HG02973 (cell line): ENCODE measurements around the gene SPTLC2.
"Not testable (repeated sequence)": the region's sequence is repeated elsewhere in the genome, so short reads cannot be mapped to it uniquely, and the experiment has no call there.

Experiments
- ATAC-seq: cut with Tn5 transposase; IDR thresholded peaks from one replicate; pipeline ENCODE4 v1.9.1; 2021; ENCODE audit warnings: moderate library complexity; ENCODE audit not compliant: unreplicated experiment

SPTLC2 gene

GRCh38 chr14:77554816-77555599, 61.4 kb downstream of the SPTLC2 start:
- peak; percentile 38 for ATAC-seq

GRCh38 chr14:77554207-77554606, 62.2 kb downstream of the SPTLC2 start:
- ATAC-seq: peak; percentile 51

- ATAC-seq: no peak
Observed at GRCh38 chr14:77549451-77549850, 67.0 kb downstream of the SPTLC2 start.

GRCh38 chr14:77547512-77548180, 68.8 kb downstream of the SPTLC2 start:
- ATAC-seq: no peak

GRCh38 chr14:77545171-77545570, 71.3 kb downstream of the SPTLC2 start:
- not testable (repeated sequence) for ATAC-seq

- ATAC-seq: no peak
Observed at GRCh38 chr14:77544571-77544970, 71.9 kb downstream of the SPTLC2 start.

- ATAC-seq: no peak
Observed at GRCh38 chr14:77543637-77544334, 72.7 kb downstream of the SPTLC2 start.

- ATAC-seq: no peak
Observed at GRCh38 chr14:77543240-77543551, 73.2 kb downstream of the SPTLC2 start.

DNA sequence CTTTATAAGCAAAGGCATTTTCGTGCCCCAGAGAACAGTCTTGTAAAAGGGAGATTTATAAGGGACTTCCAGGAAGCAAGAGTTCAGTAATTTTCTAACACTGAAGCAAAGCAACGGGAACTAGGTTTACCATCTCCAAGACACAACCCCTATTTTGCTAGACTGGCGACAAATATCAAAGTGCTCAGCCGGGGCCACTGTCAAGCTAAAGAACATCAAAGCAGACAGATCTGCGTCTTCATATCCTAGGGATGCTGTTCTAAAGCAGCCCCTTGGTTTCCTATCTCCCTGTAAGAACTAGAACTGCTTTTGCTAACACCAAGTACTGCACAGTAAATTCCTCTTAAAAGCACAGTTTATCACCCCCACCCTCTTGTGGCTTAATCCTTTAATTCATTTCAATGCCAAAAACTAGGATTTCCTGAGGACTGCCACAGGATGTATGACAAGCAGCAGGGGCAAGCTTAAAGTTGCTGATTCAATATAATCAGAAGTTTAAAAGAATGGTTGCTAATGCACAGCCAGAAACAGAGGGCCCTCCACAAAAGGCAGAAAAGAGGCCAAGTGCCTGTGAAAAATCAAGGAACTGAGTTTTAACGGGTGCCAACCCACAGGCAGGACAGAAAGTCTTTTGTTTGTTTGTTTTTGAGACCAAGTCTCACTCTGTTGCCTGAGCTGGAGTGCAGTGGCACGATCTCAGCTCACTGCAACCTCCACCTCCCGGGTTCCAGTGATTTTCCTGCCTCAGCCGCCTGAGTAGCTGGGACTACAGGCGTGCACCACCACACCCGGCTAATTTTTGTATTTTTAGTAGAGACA, 73.8 kb downstream of the SPTLC2 start:
- no peak for ATAC-seq

DNA sequence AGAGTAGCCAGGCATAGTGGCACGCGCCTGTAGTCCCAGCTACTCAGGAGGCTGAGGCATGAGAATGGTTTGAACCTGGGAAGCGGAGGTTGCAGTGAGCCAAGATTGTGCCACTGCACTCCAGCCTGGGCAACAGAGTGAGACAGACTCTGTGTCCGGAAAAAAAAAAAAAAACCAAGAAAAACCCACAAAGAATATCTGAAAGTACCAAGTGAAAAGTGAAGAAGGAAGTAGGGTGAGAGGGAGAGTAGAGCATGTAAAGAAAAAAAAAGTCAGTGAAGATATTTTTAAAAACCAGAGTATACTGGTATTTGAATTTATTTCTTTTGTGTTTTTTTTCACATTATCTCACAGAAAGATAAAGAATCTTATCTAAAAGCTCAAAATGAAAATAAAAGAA, 74.5 kb downstream of the SPTLC2 start:
- no peak for ATAC-seq

- not testable (repeated sequence) for ATAC-seq
Observed at GRCh38 chr14:77536951-77537350, 79.5 kb downstream of the SPTLC2 start.

- no peak for ATAC-seq
Observed at GRCh38 chr14:77531071-77531470, 85.4 kb downstream of the SPTLC2 start.

GRCh38 chr14:77529963-77530362, 86.5 kb downstream of the SPTLC2 start:
- no peak for ATAC-seq

DNA sequence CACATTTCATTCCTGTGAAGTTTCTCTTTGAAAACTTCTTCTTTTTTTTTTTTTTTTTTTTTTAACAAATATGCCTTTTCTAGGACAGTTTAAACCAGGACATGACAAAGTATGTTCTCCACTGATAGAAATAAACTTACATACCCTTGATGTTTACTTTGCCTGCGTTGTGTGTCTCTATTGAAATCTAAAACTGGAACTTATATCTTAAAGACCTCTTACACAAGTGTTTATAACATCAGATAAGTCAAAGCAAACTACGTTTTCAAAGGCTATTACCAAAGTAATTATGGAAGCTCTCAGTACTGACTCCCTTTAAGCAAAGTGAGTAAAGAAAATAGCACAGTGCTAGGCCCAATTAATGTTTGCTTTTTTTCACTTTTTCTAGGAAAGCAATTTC, 87.2 kb downstream of the SPTLC2 start:
- ATAC-seq: no peak

- not testable (repeated sequence) for ATAC-seq
Observed at GRCh38 chr14:77528701-77529100, 87.7 kb downstream of the SPTLC2 start.

DNA sequence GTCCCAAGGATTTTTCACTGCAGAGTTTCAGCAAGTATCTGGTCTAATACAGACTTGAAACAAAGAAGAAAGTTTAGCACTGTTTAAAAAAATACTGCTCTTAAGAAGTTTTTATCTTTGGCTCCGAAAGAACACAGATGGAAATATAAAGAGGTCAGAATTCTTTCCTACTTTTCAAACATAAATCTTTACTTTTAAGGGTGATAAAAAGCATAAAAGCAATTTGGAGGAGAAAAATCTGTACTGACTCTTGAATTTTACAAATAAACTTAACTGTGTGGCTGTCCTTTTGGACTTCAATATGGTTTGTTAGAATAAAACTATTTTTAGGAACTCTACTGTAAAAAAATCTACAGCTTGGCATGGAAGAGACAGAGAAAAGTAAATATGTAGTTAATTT, 90.2 kb downstream of the SPTLC2 start:
- ATAC-seq: no peak

DNA sequence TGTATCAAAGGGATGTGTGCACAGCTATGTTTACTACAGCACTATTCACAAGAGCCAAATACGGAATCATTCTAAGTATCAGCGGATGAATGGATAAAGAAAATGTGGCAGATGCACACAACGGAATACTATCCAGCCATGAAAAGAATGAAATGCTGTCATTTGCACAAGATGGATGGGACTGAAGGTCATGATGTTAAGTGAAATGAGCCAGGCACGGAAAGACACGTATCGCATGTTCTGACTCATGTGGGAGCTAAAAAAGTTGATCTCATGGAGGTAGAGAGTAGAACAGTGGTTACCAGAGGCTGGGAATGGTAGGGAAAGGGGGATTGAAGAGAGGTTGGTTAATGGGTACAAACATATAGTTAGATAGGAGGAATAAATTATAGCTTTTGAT, 91.9 kb downstream of the SPTLC2 start:
- no peak for ATAC-seq

GRCh38 chr14:77523109-77523508, 93.3 kb downstream of the SPTLC2 start:
- no peak for ATAC-seq

DNA sequence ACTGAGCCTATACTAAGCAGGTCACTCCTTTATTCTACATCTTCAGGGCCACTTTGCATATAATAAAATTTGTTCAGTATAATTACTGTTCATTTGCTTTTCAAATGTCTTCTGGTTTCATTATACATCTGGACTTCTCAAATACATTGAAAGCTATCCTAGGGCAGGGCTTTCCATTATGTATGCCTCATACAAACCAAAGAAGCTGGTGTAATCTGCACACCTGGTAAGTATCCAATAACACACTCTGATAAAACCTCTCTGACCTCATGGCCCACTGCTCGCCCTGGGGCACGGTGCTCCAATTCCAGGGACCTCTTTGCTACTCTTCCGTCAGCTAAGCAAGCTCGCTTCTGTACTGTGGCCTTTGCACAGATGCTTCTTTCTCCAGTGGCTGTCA, 95.9 kb downstream of the SPTLC2 start:
- ATAC-seq: no peak

DNA sequence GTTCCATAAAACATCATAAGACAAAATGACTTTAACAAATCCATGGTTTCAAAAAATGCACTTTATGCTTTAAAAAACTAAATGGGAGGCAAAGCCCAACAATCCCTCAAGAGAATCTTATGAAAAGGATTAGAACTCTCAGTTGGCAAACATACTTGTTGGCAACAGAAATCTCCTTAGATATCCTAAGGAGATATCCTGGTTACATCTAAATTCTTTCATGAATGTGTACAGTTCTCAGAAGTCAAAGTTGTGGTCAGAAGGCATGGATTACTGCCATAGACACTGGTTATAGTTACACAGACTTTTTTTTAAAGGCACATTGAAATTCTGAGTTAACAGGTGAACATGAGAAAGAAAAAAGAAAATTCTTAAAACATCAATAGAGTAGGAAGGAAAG, 100.3 kb downstream of the SPTLC2 start:
- ATAC-seq: no peak

GRCh38 chr14:77511486-77512162, 104.8 kb downstream of the SPTLC2 start:
- ATAC-seq: no peak
